NCI-H187 (cell line): Measurements from ENCODE around the gene AP1G2.

Experiments used
- DNase-seq, 2 experiments: peaks; one replicate each; lab custom pipeline; 2025; lab: John Stamatoyannopoulos, UW

AP1G2 gene

DNA sequence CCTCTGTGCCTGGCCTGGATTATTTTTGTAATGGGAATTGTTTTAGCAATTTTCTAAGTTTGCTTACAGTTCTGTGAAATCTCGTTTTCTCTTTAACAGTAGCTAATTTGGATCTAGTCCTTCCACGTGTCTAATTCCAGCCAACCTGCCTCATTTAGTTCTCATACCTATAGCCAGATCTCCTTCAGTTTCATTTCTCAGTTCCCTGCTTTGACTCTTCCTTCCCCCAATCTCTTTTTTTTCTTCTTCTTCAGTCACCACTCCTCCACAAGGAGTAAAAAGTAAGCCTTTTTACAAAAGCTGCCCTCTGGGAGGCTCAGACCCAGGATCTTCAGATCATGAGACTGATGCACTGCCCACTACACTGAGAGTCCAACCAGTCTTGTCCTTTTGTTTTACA, 10.1 kb downstream of the AP1G2 start:
- no peak for DNase-seq

GRCh38 chr14:23556700-23557440, 10.7 kb downstream of the AP1G2 start:
- no peak for DNase-seq

- peak; percentile 81 to 86 for DNase-seq
Observed at GRCh38 chr14:23555882-23556699, 11.5 kb downstream of the AP1G2 start, which contains the start of gene THTPA. TSS of gene THTPA (plus strand) at chr14:23556271. CDS start at chr14:23556758, 487 bp downstream.

DNA sequence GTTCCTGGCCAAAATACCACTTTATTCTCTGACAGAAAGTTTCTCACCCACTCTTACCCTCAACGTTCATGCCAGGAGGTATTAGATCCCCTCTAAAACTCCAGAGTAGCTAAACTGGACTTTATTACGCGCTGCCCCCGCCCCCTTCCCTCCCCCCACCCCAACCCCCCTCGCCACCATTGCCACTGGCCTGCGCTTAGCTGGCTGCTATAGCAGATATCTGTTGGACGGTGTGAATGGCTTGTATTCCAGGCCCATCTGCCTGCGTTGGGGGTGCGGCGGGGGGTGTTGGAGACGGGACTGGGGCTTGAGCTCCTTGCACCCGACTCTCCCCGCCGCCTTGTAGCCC, 12.1 kb downstream of the AP1G2 start:
- DNase-seq: no peak

DNA sequence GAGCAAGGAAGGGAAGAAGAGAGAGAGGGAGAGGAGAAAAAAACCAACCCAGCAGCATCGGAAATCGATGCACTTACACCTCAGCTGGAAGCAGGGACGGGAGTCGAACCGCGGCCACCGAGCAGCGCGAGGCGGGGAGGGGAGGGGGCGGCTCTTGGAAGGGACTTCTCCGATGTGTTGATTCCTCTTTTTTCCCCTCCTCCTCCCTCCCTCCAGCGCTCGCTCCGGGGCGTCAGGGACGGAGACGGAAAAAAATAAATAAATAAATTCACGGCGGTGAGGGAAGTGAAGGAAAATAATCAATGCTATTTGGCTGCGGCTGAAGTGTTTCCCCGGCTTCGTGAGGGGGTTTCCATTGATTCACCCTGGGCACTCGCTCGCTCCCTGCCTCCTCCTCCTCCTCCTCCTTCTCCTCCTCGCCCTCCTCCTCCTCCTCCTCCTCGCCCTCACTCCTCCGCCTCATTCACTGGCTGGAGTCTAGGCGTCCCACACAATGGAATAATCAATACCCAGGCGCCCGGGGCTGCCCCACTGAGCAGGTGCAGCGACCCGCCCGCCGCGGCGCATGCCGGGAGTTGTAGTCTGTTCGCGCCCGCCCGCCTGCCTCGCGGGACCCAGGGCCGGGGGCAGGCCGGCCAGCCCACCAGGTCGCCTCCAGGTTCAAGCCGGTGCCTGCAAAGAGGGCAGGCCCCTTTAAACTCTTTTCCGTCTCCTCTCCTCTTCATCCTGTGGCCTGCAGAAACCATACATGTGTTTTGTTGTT, 16.1 kb downstream of the AP1G2 start, which contains the start of gene ZFHX2:
Gene ZFHX2, minus strand, starts transcription at position 500 of the 763 bp plus-strand sequence. CDS start 16,440 bp downstream, outside the sequence.
- peak; percentile 80 to 87 for DNase-seq

GRCh38 chr14:23550812-23551265, 16.8 kb downstream of the AP1G2 start:
- DNase-seq: no peak

DNA sequence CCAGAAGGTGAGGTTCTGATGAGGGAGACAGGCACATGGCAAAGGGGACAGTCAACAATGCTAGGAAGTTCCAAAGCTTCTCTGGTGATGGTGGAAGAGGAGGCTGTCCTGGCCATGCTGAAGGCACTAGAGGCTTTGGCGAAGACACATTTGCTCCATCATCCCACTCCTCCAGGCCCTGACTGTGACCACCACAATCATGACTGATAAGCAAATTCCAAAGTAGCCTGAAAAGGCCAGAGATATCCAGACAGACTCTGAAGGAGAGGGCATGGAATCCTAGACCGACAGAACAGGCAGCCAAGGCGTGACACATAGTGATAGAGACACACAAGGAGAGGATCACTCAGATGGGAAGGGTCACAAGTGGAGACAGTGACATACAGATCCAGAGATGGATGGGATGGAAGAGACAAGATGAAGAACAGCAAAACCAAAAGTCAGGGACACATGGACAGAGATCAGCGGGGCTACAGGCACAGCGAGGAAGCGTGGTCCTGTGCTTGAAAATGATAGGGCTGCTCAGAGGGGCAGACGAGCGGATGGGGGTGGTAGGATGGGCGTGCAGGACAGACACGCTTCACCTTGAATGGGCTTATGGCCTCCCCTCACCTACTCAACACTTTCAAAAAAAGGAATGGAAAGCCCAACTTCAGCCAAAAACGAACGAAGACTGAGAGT, 17.3 kb downstream of the AP1G2 start:
- no peak for DNase-seq

- no peak for DNase-seq
Observed at GRCh38 chr14:23548351-23549318, 19.0 kb downstream of the AP1G2 start.

DNA sequence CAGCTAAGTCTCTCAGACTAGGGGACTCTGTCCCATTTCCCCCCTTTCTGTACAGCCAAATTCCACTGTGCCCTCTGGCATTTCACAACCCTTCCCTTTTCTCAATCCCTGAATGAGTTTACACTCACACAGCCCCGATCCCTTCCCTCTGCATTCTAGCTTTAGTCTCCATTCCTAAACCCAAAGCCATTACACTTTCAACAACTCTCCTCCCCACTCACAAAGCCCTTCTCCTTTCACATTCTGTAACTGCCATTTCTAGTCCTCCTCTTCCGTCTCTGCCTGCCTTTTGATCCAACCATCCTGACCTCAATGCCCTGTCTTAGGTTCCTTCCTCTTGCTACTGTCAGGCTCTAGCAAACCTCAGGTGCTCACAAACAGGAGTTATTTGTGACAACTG, 19.7 kb downstream of the AP1G2 start:
- DNase-seq: no peak

DNA sequence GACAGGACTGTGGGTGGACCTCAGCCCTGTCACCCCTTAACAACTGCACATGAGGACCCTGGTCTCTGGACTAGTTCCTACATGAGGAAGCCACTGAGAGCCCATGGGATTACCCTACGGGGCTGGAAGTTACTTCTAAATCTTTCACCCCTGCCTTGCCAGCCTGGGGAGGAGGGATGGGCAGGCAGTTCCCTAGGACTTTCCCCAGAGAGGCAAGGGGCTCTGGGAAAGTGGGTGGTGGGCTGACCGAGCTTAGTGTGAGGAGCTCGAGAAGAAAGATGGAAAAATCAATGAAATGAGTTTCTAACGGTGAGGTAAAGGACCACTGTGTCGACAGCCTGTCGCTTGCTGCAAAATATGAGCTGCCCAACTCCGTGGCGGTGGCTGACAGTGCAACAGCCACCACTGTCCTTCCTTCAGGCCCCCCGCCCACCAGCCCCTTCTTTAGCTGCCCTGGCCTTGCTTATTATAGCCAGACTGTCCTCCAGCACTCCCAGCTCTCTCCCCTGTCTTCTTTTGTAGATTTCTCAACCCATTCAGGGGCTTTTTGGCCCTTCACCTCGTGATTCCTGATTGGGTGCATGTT, 21.0 kb downstream of the AP1G2 start:
- DNase-seq: no peak

DNA sequence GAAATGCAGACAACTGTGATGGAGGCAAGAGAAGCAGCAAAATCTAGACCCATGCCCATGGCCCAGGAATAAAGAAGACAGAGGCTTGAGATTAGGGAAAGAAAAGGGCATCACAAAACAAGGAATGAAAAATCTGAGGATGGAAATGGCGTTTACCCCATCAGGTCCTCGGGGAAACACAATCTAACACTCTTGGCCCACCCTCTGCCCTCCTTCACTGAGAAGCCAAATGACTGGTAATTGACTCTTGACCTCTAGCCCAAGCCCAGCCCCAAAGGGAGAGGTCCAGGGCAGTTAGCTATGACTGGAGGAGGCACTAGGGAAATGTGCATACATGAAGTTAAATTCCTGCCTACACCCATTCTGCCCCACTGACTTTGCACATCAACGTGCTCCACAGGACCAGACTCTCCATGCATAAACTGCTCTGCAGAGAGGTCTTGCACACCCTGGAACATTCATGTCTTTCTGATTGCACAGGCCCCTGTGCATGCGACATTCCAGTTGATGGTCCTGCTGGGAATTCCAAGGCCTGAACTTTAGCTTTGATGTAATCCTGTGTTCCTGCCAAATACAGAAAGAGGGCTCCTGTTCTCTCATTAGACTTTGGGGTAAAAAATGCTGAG, 21.7 kb downstream of the AP1G2 start:
- no peak for DNase-seq

- peak; percentile 86 to 89 for DNase-seq
Observed at GRCh38 chr14:23544511-23545447, 22.8 kb downstream of the AP1G2 start.

- no peak for DNase-seq
Observed at GRCh38 chr14:23543403-23543802, 24.2 kb downstream of the AP1G2 start.

GRCh38 chr14:23542261-23542660, 25.3 kb downstream of the AP1G2 start:
- no peak for DNase-seq

GRCh38 chr14:23540141-23540469, 27.5 kb downstream of the AP1G2 start:
- DNase-seq: no peak

DNA sequence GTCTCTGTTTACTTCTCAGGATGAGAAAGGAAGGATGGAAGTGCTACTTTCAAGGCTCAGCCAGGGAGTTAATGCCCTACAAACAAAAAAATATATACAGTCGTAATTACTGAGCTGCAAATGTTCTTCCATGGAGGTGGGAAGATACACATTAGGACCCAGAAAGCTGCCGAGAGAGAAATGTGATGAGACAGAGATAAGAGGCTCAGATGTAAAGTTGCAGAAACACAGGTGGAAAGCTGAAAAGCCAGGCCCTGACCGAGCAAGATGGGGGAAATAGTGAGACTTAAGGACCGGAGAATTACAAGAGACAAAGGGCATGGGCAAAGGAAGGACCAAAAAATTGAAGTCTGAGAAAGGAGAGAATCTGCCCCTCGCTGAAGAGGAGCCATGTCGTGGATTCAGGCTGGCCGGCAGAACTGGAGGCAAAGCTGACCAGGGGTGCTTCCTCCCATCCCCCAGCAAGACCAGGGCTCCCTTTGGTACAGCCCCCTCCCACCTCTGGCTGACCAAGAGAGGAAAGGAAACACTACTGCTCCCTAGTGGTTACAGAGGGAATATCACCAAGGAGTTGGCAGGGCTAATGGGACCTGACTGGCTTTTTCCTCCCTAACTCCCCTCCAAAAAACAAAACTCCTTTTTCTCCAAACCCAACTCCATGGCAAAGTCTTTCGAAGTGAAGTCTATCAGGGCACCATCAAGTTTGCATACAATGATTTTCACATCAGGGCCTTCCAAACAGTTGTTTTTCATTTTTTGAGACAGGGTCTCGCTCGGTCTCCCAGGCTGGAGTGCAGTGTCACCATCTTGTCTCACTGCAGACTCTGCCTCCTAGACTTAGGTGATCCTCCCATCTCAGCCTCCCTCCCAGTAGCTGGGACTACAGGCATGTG, 28.1 kb downstream of the AP1G2 start:
- no peak for DNase-seq

GRCh38 chr14:23538785-23539184, 28.8 kb downstream of the AP1G2 start:
- no peak for DNase-seq
